Choroid plexus epithelial cell (primary cell): Measurements from ENCODE around the gene WSB2.

Experiments
- DNase-seq: peaks from one replicate; pipeline ENCODE4 v3.0.0-alpha.2; 2010; ENCODE audit warnings: low read depth
- H3K4me3 ChIP-seq: 2 replicates; pipeline ENCODE4 v1.5.1; 2011; ENCODE audit warnings: low read depth, mild to moderate bottlenecking, control low read depth, low read length, moderate library complexity
- CTCF ChIP-seq: conservative IDR thresholded peaks from 2 replicates; pipeline ENCODE4 v1.5.1; 2011; ENCODE audit warnings: low read depth, mild to moderate bottlenecking, control low read depth, inconsistent platforms, low read length, moderate library complexity

The WSB2 gene

DNA sequence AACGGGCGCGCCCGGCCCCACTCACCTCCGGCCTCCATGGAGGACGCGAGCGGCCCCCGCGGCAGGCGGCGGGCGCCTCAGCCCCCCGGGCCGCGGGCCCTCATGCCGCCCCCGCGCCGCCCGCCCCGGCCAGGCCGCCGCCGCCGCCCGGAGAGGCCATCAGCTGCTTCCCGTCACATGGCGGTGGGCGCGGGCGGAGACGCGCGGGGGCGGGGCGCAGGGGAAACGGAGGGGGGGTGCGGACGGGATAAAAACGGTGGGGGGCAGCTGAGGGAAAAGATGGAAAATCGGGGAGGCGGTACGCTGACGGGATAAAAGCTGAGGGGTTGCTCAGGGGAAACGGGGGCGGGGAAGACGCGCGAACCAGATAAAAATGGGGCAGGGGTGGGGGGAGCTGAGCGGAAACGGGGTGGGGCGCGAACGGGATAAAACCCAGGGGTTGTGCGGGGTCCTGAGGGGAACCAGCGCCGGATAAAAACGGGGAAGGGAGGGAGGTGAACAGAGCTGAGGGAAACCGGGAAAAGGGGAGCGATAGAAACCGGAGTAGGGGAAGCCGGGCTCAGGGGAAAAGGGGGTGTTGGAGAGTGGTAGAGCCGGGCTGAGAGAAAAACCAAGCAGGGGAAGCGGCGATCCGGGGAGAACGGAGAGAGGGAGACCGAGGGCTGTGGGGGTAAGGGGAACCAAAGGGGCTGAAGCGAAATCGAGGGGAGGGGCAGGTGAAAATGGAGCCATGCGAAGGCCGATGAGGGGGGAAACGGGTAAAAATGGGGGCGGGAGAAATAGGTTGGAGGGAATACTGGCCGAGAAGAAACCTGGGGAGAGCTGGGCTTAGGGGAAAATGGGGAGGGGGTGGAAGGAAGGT lies at the start of gene WSB2:
Gene WSB2, minus strand, starts transcription at position 169 of the 862 bp plus-strand sequence. Its CDS starts 131 bp downstream, at position 38.
- DNase-seq, result peak; percentile 56
- peak within 1 kb of the TSS; percentile 69 for H3K4me3 ChIP-seq
- TF ChIP-seq CTCF, result no peak

DNA sequence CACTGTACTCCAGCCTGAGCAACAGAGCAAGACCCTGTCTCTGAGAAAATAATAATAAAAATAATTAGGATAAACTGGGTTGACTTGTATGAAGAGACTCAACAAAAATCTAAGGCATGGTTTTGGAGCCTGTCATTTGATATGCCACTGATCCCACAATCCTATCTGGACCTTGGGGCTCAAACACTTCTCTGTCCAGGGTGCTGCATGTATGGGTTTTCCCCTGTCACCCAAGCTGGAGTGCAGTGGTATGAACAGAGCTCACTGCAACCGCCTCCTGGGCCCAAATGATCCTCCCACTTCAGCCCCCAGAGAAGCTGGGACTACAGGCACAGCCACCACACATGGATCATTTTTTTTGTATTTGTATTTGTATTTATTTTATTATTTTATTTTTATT lies 48.1 kb upstream of the WSB2 start:
- TF ChIP-seq CTCF, result no peak
- DNase-seq, result no peak
- H3K4me3 ChIP-seq, result no peak overlapping the region

DNA sequence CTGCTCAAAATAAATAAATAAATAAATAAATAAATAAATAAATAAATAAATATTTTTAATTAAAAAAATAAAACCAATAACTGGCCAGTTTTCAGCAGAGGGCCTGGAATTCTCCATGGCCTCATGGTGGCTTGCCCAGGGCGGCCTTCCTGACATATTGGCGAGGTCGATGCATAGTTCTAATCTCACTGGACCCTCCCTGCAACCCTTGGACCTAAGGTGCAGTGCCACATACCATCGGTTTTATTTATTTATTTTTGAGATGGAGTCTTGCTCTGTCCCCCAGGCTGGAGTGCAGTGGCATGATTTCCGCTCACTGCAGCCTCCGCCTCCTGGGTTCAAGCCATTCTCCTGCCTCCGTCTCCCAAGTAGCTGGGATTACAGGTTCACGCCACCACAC lies 46.7 kb upstream of the WSB2 start:
- DNase-seq, result no peak
- TF ChIP-seq CTCF, result no peak
- no peak overlapping the region for H3K4me3 ChIP-seq

DNA sequence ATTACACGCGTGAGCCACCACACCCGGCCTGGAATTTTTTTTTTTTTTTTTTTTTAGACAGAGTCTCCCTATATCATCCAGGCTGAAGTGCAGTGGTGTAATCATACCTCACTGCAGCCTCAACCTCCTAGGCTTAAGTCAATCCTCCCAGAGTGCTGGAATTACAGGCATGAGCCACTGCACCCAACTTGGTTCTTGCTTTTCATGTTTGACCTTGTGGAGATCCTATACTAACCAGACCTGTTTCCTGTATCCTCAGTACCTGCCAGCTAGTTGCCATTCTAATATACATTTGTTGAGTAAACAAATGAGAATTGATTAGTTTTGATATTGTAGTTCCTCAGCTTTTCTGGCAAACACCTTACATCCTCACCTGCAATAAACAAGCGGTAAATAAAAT lies 46.0 kb upstream of the WSB2 start:
- no peak for TF ChIP-seq CTCF
- no peak for DNase-seq
- H3K4me3 ChIP-seq, result no peak overlapping the region

- DNase-seq, result peak; percentile 32
- TF ChIP-seq CTCF, result no peak
- peak within 1 kb of the TSS; percentile 69 for H3K4me3 ChIP-seq
Observed at GRCh38 chr12:118103601-118104382, 42.8 kb upstream of the WSB2 start, which contains the start of gene VSIG10. TSS of gene VSIG10 (minus strand) at chr12:118104011. CDS start at chr12:118103671, 340 bp downstream.

DNA sequence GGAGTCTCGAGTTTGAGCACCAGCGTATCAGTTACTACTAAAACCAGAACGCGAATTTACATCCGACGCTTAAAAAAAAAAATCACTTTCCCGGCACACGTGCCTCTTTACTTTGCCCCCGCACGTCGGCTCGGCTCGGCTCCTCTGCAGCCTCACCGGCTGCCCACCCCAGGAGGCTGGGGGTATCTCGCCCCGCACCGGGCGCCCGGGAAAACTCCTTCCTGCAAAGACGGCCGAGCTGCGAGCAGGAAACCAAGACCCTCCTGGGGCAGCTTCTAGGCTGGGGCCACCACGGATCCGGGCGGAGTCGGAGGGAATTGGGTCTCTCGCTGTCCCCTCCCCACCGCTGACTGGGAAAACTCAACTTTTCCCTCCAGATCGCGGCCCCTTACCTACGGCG lies 42.2 kb upstream of the WSB2 start:
- DNase-seq, result peak; percentile 23
- H3K4me3 ChIP-seq, result peak overlapping the region; percentile 69
- TF ChIP-seq CTCF, result no peak
